IMR-90 (cell line): ENCODE data around the gene CHAC1. TPM values are rescaled to one million over a fixed set of nuclear protein-coding genes. Genes with fewer than 3 reads are reported as not detected.

ENCODE experiments used
- ATAC-seq: fragments of 200-7000 bp; cut with Tn5 transposase; 2 replicates; pipeline ENCODE4 v1.9.1; 2020; ENCODE audit warnings: low read depth, mild to moderate bottlenecking, moderate library complexity
- BruUV-seq: library from RNA; stranded (reverse); fragments of 400-500 nt; replicated peaks from 2 replicates; lab custom pipeline; 2021; lab: Mats Ljungman, UMichigan
- CTCF ChIA-PET: fragments of 300-600 bp; formaldehyde crosslinking; extraction: SDS; loops from one replicate; lab custom pipeline; 2021; ENCODE audit warnings: antibody characterized with exemption; lab: Yijun Ruan, JAX
- POLR2A ChIA-PET: fragments of 300-600 bp; sonication (Branson Sonifier 250); formaldehyde crosslinking; loops from one replicate; lab custom pipeline; 2022; ENCODE audit warnings: antibody characterized with exemption; ENCODE audit not compliant: unreplicated experiment; lab: Charles Lee
- DNase-seq: peaks from one replicate; pipeline ENCODE4 v3.0.0; 2013
- H2AFZ ChIP-seq: replicated peaks from 2 replicates; pipeline ENCODE3; 2013; ENCODE audit warnings: low read length, mild to moderate bottlenecking; ENCODE audit not compliant: poor library complexity
- H2AK5ac ChIP-seq: 2 replicates; pipeline ENCODE4 v1.6.1; 2013; ENCODE audit warnings: low read depth, low read length, inconsistent platforms
- H2AK9ac ChIP-seq: replicated peaks from 2 replicates; pipeline ENCODE3; 2013; ENCODE audit warnings: mild to moderate bottlenecking, low read depth, low read length, moderate library complexity; ENCODE audit not compliant: poor library complexity
- H2BK120ac ChIP-seq: 2 replicates; pipeline ENCODE4 v1.6.1; 2013; ENCODE audit warnings: low read depth, low read length, inconsistent platforms
- H2BK15ac ChIP-seq: 3 replicates; pipeline ENCODE4 v1.6.1; 2013; ENCODE audit warnings: low read depth, low read length, inconsistent platforms
- H2BK20ac ChIP-seq: 2 replicates; pipeline ENCODE4 v1.6.1; 2013; ENCODE audit warnings: low read depth, mild to moderate bottlenecking, inconsistent platforms, low read length, moderate library complexity
- H2BK5ac ChIP-seq: 2 replicates; pipeline ENCODE4 v1.6.1; 2013; ENCODE audit warnings: mild to moderate bottlenecking, low read depth, low read length, inconsistent platforms; ENCODE audit not compliant: poor library complexity, severe bottlenecking
- H3K14ac ChIP-seq: replicated peaks from 2 replicates; pipeline ENCODE4 v1.6.1; 2013; ENCODE audit warnings: low read depth, low read length, inconsistent platforms
- H3K18ac ChIP-seq: 2 replicates; pipeline ENCODE4 v1.6.1; 2013; ENCODE audit warnings: low read depth, low read length, control low read depth
- H3K23ac ChIP-seq: 2 replicates; pipeline ENCODE4 v1.6.1; 2013; ENCODE audit warnings: low read depth, low read length, inconsistent platforms
- H3K27ac ChIP-seq: 2 replicates; pipeline ENCODE4 v1.5.1; 2013; ENCODE audit warnings: mild to moderate bottlenecking, control low read depth, low read length; ENCODE audit not compliant: insufficient read depth
- H3K27me3 ChIP-seq: 2 replicates; pipeline ENCODE4 v1.6.1; 2013; ENCODE audit warnings: low read length; ENCODE audit not compliant: control insufficient read depth, insufficient read depth
- H3K36me3 ChIP-seq: 2 replicates; pipeline ENCODE4 v1.6.1; 2013; ENCODE audit warnings: low read length, mixed read lengths; ENCODE audit not compliant: control insufficient read depth, insufficient read depth
- H3K4ac ChIP-seq: 2 replicates; pipeline ENCODE4 v1.6.1; 2013; ENCODE audit warnings: low read depth, low read length, inconsistent platforms
- H3K4me1 ChIP-seq: 2 replicates; pipeline ENCODE4 v1.6.1; 2013; ENCODE audit warnings: low read length, mixed read lengths; ENCODE audit not compliant: control insufficient read depth, insufficient read depth
- H3K4me2 ChIP-seq: 2 replicates; pipeline ENCODE4 v1.6.1; 2013; ENCODE audit warnings: low read depth, mild to moderate bottlenecking, control low read depth, low read length, moderate library complexity
- H3K4me3 ChIP-seq: 2 replicates; pipeline ENCODE4 v1.5.1; 2013; ENCODE audit warnings: low read depth, mild to moderate bottlenecking, control low read depth, low read length, moderate library complexity; ENCODE audit not compliant: insufficient read depth
- H3K56ac ChIP-seq: 2 replicates; pipeline ENCODE4 v1.6.1; 2013; ENCODE audit warnings: low read length, inconsistent platforms; ENCODE audit not compliant: insufficient read depth; ENCODE audit errors: extremely low read depth
- H3K79me1 ChIP-seq, 2 experiments: 2 replicates each; pipeline ENCODE4 v1.6.1; 2013; ENCODE audit warnings: low read length in 2 of 2, inconsistent platforms in 1 of 2, low read depth in 1 of 2
- H3K9ac ChIP-seq: 2 replicates; pipeline ENCODE4 v1.6.1; 2013; ENCODE audit warnings: low read depth, low read length, control low read depth
- H3K9me1 ChIP-seq: 2 replicates; pipeline ENCODE4 v1.6.1; 2013; ENCODE audit warnings: low read length, inconsistent platforms; ENCODE audit not compliant: insufficient read depth
- H3K9me3 ChIP-seq: 2 replicates; pipeline ENCODE4 v1.6.1; 2013; ENCODE audit warnings: low read length; ENCODE audit not compliant: control insufficient read depth, insufficient read depth
- H4K20me1 ChIP-seq: 2 replicates; pipeline ENCODE4 v1.6.1; 2013; ENCODE audit warnings: low read length, inconsistent platforms; ENCODE audit not compliant: insufficient read depth
- H4K5ac ChIP-seq: 2 replicates; pipeline ENCODE4 v1.6.1; 2013; ENCODE audit warnings: mild to moderate bottlenecking, low read depth, low read length, control low read depth
- H4K8ac ChIP-seq, 2 experiments: 2 replicates each; pipeline ENCODE4 v1.6.1; 2013; ENCODE audit warnings: low read depth in 2 of 2, low read length in 2 of 2, control low read depth in 1 of 2, inconsistent platforms in 1 of 2
- H4K91ac ChIP-seq: 2 replicates; pipeline ENCODE4 v1.6.1; 2013; ENCODE audit warnings: low read depth, low read length, inconsistent platforms; ENCODE audit not compliant: insufficient read depth
- BHLHE40 ChIP-seq: fragments of 150-350 bp; IDR thresholded peaks from 2 replicates; pipeline ENCODE4 v1.6.1; 2016; ENCODE audit warnings: mild to moderate bottlenecking, low read depth, low read length
- CEBPB ChIP-seq: IDR thresholded peaks from 2 replicates; pipeline ENCODE4 v1.6.1; 2012; ENCODE audit warnings: low read depth, low read length, improper control_type of control experiment
- CHD1 ChIP-seq: IDR thresholded peaks from 2 replicates; pipeline ENCODE4 v1.6.1; 2012; ENCODE audit warnings: low read depth, low read length, improper control_type of control experiment
- FOS ChIP-seq: fragments of 150-350 bp; IDR thresholded peaks from 2 replicates; pipeline ENCODE4 v1.6.1; 2016; ENCODE audit warnings: low read depth, low read length
- MAFK ChIP-seq: IDR thresholded peaks from 2 replicates; pipeline ENCODE4 v1.6.1; 2012; ENCODE audit warnings: low read depth, low read length, improper control_type of control experiment
- MAZ ChIP-seq: IDR thresholded peaks from 2 replicates; pipeline ENCODE4 v1.6.1; 2012; ENCODE audit warnings: low read depth, mild to moderate bottlenecking, low read length, improper control_type of control experiment, moderate library complexity, borderline replicate concordance
- NFE2L2 ChIP-seq: fragments of 150-350 bp; IDR thresholded peaks from 2 replicates; pipeline ENCODE4 v1.6.1; 2016; ENCODE audit warnings: low read depth, mild to moderate bottlenecking, low read length
- POLR2A ChIP-seq: IDR thresholded peaks from 2 replicates; pipeline ENCODE4 v1.6.1; 2012; ENCODE audit warnings: mild to moderate bottlenecking, low read depth, low read length
- RFX5 ChIP-seq: IDR thresholded peaks from 2 replicates; pipeline ENCODE4 v1.8.0; 2012; ENCODE audit warnings: low read depth, mild to moderate bottlenecking, low read length, moderate library complexity
- SMC3 ChIP-seq: fragments of 150-350 bp; IDR thresholded peaks from 2 replicates; pipeline ENCODE4 v1.6.1; 2016; ENCODE audit warnings: low read depth, mild to moderate bottlenecking, antibody characterized with exemption, low read length, moderate library complexity
- WGBS, 2 experiments: methylation state at CpG; one replicate each; pipeline versions ENCODE4 v1.1.5 to v1.1.7; 2013; ENCODE audit warnings: missing lambda C conversion rate in 2 of 2; ENCODE audit not compliant: insufficient read length in 1 of 2; ENCODE audit errors: extremely low coverage in 2 of 2; 5-methylcytosine and 5-hydroxymethylcytosine counted together
- dilution Hi-C: fragments of 300-500 bp; cut with HindIII; formaldehyde crosslinking; loops from one replicate; pipeline ENCODE4 v1.14.3; 2018; ENCODE audit warnings: low sequenced_read_pairs; ENCODE audit not compliant: unreplicated experiment
- in situ Hi-C: fragments of 300-500 bp; cut with MboI; formaldehyde crosslinking; loops from 3 replicates; pipeline ENCODE4 v1.14.3; 2019; ENCODE audit warnings: low sequenced_read_pairs, inconsistent platforms, mixed read lengths
- intact Hi-C: fragments of 100-400 bp; cut with micrococcal nuclease; formaldehyde crosslinking; loops from 2 replicates; pipeline ENCODE4 v1.10.0; 2022
- polyA plus RNA-seq, 3 experiments: library from polyadenylated mRNA; depleted of rRNA; stranded (reverse); fragments of >200 nt; gene quantifications; 2 replicates each; pipeline ENCODE4 v1.2.3, GENCODE V29; 2012; ENCODE audit warnings: low replicate concordance in 1 of 3
- total RNA-seq: library from RNA; depleted of rRNA; stranded (reverse); fragments of >200 nt; gene quantifications from 2 replicates; pipeline ENCODE4 v1.2.3, GENCODE V29; 2012
- TF ChIP-seq, protein P1 (sequence below): conservative IDR thresholded peaks from 2 replicates; pipeline ENCODE4 v1.5.1; 2012; ENCODE audit warnings: mild to moderate bottlenecking, low read depth, low read length, improper control_type of control experiment
- TF ChIP-seq, protein P2 (sequence below): fragments of 150-350 bp; IDR thresholded peaks from 2 replicates; pipeline ENCODE4 v1.6.1; 2017; ENCODE audit warnings: mild to moderate bottlenecking, antibody characterized with exemption, low read length, low read depth
- TF ChIP-seq, protein P3 (sequence below): fragments of 150-350 bp; IDR thresholded peaks from 2 replicates; pipeline ENCODE4 v1.6.1; 2016; ENCODE audit warnings: low read depth, mild to moderate bottlenecking, low read length, moderate library complexity, borderline replicate concordance

Gene CHAC1
- total and polyA plus RNA-seq, 2 of the 4 experiments (the other 2 are of a cell fraction) = 51.3 to 77.8 TPM

GRCh38 chr15:40909662-40910630 lies 43.3 kb upstream of the CHAC1 start:
- Histone ChIP-seq H2BK120ac (no peak overlapping the region), H3K9ac (no peak overlapping the region), H3K9me1 (peaks cover 10% of the 10 kb centered on the region), H2BK20ac (no peak overlapping the region), H3K79me1 (peaks cover 0 to 14% of the 10 kb centered on the region in 2 experiments; a peak in 2 of 4 replicates), H3K14ac (no peak overlapping the region), H2AK9ac (no peak overlapping the region), H4K91ac (no peak overlapping the region), H3K4me1 (peaks cover 18% of the 10 kb centered on the region), H3K18ac (no peak overlapping the region), H2AK5ac (no peak overlapping the region), H3K4ac (peak overlapping the region; percentile 44; the same call in 1 of the 2 replicates), H3K27ac (no peak overlapping the region), H3K23ac (no peak overlapping the region; the same call in 1 of the 2 replicates), H3K9me3 (no peaks in the 10 kb centered on the region), H2AFZ (no peak overlapping the region), H4K5ac (no peak overlapping the region), H3K36me3 (peaks cover under 1% of the 10 kb centered on the region; the same call in 1 of the 2 replicates), H4K8ac (peak overlapping the region in 1 of 2 experiments; percentile 27; a peak in 1 of 4 replicates), H3K27me3 (no peaks in the 10 kb centered on the region), H2BK5ac (no peak overlapping the region), H4K20me1 (peaks cover 5% of the 10 kb centered on the region), H3K4me2 (no peak overlapping the region), H2BK15ac (no peak overlapping the region), H3K4me3 (no peak overlapping the region), H3K56ac (no peak overlapping the region)
- intact Hi-C loops (loop anchor here (10.0 kb wide), 1 partner anchor 205 kb away; the partner anchor contains the start of gene INO80), dilution Hi-C loops (no loop called here), in situ Hi-C loops (loop anchor here (10.0 kb wide), 1 partner anchor 115 kb away; no protein-coding TSS in a partner anchor)
- ChIA-PET POLR2A (no interaction called here), CTCF (interaction anchor here (0.5 to 0.9 kb wide), 3 partner anchors 18 to 231 kb away, joined by 3 to 4 read pairs (median 3); no protein-coding TSS in a partner anchor)
- DNase-seq = no peak
- no peak for ATAC-seq
- 73% methylated on average over 8 of the region's 17 CpGs; no CpG with 5 or more reads in 1 of the 2 experiments for WGBS, 2 experiments
- BruUV-seq = no TSS peak
- TF ChIP-seq, protein P1, sequence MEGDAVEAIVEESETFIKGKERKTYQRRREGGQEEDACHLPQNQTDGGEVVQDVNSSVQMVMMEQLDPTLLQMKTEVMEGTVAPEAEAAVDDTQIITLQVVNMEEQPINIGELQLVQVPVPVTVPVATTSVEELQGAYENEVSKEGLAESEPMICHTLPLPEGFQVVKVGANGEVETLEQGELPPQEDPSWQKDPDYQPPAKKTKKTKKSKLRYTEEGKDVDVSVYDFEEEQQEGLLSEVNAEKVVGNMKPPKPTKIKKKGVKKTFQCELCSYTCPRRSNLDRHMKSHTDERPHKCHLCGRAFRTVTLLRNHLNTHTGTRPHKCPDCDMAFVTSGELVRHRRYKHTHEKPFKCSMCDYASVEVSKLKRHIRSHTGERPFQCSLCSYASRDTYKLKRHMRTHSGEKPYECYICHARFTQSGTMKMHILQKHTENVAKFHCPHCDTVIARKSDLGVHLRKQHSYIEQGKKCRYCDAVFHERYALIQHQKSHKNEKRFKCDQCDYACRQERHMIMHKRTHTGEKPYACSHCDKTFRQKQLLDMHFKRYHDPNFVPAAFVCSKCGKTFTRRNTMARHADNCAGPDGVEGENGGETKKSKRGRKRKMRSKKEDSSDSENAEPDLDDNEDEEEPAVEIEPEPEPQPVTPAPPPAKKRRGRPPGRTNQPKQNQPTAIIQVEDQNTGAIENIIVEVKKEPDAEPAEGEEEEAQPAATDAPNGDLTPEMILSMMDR = no peak
- no peak for TF ChIP-seq POLR2A
- no peak for TF ChIP-seq MAFK
- TF ChIP-seq MAZ = no peak
- TF ChIP-seq CHD1 = no peak
- TF ChIP-seq RFX5 = no peak
- no peak for TF ChIP-seq NFE2L2
- TF ChIP-seq BHLHE40 = no peak
- TF ChIP-seq FOS = no peak
- TF ChIP-seq, protein P2, sequence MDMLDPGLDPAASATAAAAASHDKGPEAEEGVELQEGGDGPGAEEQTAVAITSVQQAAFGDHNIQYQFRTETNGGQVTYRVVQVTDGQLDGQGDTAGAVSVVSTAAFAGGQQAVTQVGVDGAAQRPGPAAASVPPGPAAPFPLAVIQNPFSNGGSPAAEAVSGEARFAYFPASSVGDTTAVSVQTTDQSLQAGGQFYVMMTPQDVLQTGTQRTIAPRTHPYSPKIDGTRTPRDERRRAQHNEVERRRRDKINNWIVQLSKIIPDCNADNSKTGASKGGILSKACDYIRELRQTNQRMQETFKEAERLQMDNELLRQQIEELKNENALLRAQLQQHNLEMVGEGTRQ = no peak
- TF ChIP-seq SMC3 = no peak
- TF ChIP-seq, protein P3, sequence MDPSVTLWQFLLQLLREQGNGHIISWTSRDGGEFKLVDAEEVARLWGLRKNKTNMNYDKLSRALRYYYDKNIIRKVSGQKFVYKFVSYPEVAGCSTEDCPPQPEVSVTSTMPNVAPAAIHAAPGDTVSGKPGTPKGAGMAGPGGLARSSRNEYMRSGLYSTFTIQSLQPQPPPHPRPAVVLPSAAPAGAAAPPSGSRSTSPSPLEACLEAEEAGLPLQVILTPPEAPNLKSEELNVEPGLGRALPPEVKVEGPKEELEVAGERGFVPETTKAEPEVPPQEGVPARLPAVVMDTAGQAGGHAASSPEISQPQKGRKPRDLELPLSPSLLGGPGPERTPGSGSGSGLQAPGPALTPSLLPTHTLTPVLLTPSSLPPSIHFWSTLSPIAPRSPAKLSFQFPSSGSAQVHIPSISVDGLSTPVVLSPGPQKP = no peak
- TF ChIP-seq CEBPB = no peak
